A549 (cell line): ENCODE results near the gene DYSF. TPM values are rescaled to one million over a fixed set of nuclear protein-coding genes. Genes with fewer than 3 reads are reported as not detected.

ENCODE experiments used
- ATAC-seq, 2 experiments: fragments of 200-7000 bp in 1 of 2; fragments of >200 bp in 1 of 2; cut with Nextera tagmentation in 1 of 2; cut with Tn5 transposase in 1 of 2; 3 replicates each; pipeline versions ENCODE4 v1.8.0 to v1.9.1; 2018 to 2020; ENCODE audit warnings: mild to moderate bottlenecking in 1 of 2, moderate library complexity in 1 of 2
- CTCF ChIA-PET: fragments of 300-600 bp; sonication (Branson Sonifier 250); formaldehyde crosslinking; extraction: SDS; loops from one replicate; lab custom pipeline; 2021; ENCODE audit warnings: antibody characterized with exemption, inconsistent platforms; lab: Yijun Ruan, JAX
- POLR2A ChIA-PET: fragments of 350-600 bp; formaldehyde crosslinking; extraction: SDS; loops from one replicate; lab custom pipeline; 2021; ENCODE audit warnings: antibody characterized with exemption, inconsistent platforms; lab: Yijun Ruan, JAX
- DNase-seq, 2 experiments: peaks; one replicate each; pipeline versions ENCODE4 v3.0.0 to v3.0.0-alpha.2; 2011 to 2016; ENCODE audit warnings: low read depth in 1 of 2, low spot score in 1 of 2
- FAIRE-seq: peaks from 2 replicates; lab custom pipeline; 2011; peaks lifted over from hg19 to GRCh38; lab: Jason Lieb, UNC
- H3K27ac ChIP-seq, 2 experiments: fragments of >200 bp; sonication (Bioruptor Twin); formaldehyde crosslinking; 3 replicates each; pipeline ENCODE4 v1.5.1; 2016 to 2017
- H3K4me1 ChIP-seq: fragments of >200 bp; sonication (Bioruptor Twin); formaldehyde crosslinking; 3 replicates; pipeline ENCODE4 v1.6.1; 2016
- H3K4me2 ChIP-seq: fragments of >200 bp; sonication (Bioruptor Twin); formaldehyde crosslinking; 3 replicates; pipeline ENCODE4 v1.6.1; 2016
- H3K4me3 ChIP-seq: fragments of >200 bp; sonication (Bioruptor Twin); formaldehyde crosslinking; 3 replicates; pipeline ENCODE4 v1.5.1; 2016
- H3K9me3 ChIP-seq: fragments of >200 bp; sonication (Bioruptor Twin); formaldehyde crosslinking; 3 replicates; pipeline ENCODE4 v1.6.1; 2016
- BHLHE40 ChIP-seq: IDR thresholded peaks from 2 replicates; pipeline ENCODE4 v1.6.1; 2012; ENCODE audit warnings: low read depth, low read length, inconsistent platforms
- CEBPB ChIP-seq, 2 experiments: fragments of >200 bp in 1 of 2; sonication (Bioruptor Twin) in 1 of 2; formaldehyde crosslinking in 1 of 2; IDR thresholded peaks; 2 replicates each; pipeline ENCODE4 v1.6.1; 2012 to 2016
- CHD2 ChIP-seq: fragments of 150-350 bp; IDR thresholded peaks from 2 replicates; pipeline ENCODE4 v1.6.1; 2014; ENCODE audit warnings: low read length; ENCODE audit not compliant: partially characterized antibody
- CHD4 ChIP-seq: fragments of 200-600 bp; sonication (generic); IDR thresholded peaks from 2 replicates; pipeline ENCODE4 v1.6.1; 2016; ENCODE audit warnings: antibody characterized with exemption, mild to moderate bottlenecking, borderline replicate concordance
- CTCF ChIP-seq: fragments of >200 bp; sonication (Bioruptor Twin); formaldehyde crosslinking; IDR thresholded peaks from 3 replicates; pipeline ENCODE4 v1.5.1; 2016
- EHMT2 ChIP-seq: fragments of 200-600 bp; sonication (generic); IDR thresholded peaks from 2 replicates; pipeline ENCODE4 v1.6.1; 2016; ENCODE audit warnings: antibody characterized with exemption, low read depth, mild to moderate bottlenecking, moderate library complexity
- ESRRA ChIP-seq: fragments of 150-350 bp; IDR thresholded peaks from 2 replicates; pipeline ENCODE4 v1.6.1; 2014; ENCODE audit warnings: mild to moderate bottlenecking, low read length, borderline replicate concordance
- FOSL2 ChIP-seq, 2 experiments: fragments of 450-650 bp in 1 of 2; fragments of >200 bp in 1 of 2; sonication (Bioruptor Twin) in 1 of 2; formaldehyde crosslinking; IDR thresholded peaks; 2 replicates each; pipeline versions ENCODE4 v1.5.0 to v1.6.1; 2016 to 2020; ENCODE audit warnings: mild to moderate bottlenecking in 1 of 2, moderate library complexity in 1 of 2
- HDAC2 ChIP-seq: fragments of 200-600 bp; sonication (generic); IDR thresholded peaks from 2 replicates; pipeline ENCODE4 v1.6.1; 2016
- HEYL ChIP-seq: fragments of 250-450 bp; sonication (Bioruptor Pico); IDR thresholded peaks from 2 replicates; pipeline ENCODE4 v1.8.0; 2021; ENCODE audit warnings: mild to moderate bottlenecking, moderate library complexity
- HOXA7 ChIP-seq: fragments of 250-450 bp; sonication (Bioruptor Pico); IDR thresholded peaks from 2 replicates; pipeline ENCODE4 v1.5.0; 2020; ENCODE audit warnings: mild to moderate bottlenecking, moderate library complexity
- HOXB13 ChIP-seq: fragments of 250-450 bp; sonication (Bioruptor Pico); IDR thresholded peaks from 2 replicates; pipeline ENCODE4 v1.5.0; 2020; ENCODE audit warnings: low read depth, mild to moderate bottlenecking, moderate library complexity
- HOXB5 ChIP-seq: fragments of 250-450 bp; sonication (Bioruptor Pico); IDR thresholded peaks from 2 replicates; pipeline ENCODE4 v1.5.0; 2020; ENCODE audit warnings: mild to moderate bottlenecking, moderate library complexity
- JUNB ChIP-seq: fragments of >200 bp; sonication (Bioruptor Twin); formaldehyde crosslinking; IDR thresholded peaks from 2 replicates; pipeline ENCODE4 v1.6.1; 2016
- KDM5A ChIP-seq: fragments of 200-600 bp; sonication (generic); IDR thresholded peaks from 2 replicates; pipeline ENCODE4 v1.6.1; 2016; ENCODE audit warnings: antibody characterized with exemption, mild to moderate bottlenecking
- MAX ChIP-seq: IDR thresholded peaks from 2 replicates; pipeline ENCODE4 v1.6.1; 2012
- NR3C1 ChIP-seq: fragments of >200 bp; sonication (Bioruptor Twin); formaldehyde crosslinking; IDR thresholded peaks from 3 replicates; pipeline ENCODE4 v1.6.1; 2017
- PBX3 ChIP-seq: IDR thresholded peaks from 2 replicates; pipeline ENCODE4 v1.6.1; 2012
- PHF8 ChIP-seq: fragments of 200-600 bp; sonication (generic); IDR thresholded peaks from 2 replicates; pipeline ENCODE4 v1.6.1; 2016; ENCODE audit warnings: low read depth, mild to moderate bottlenecking, antibody characterized with exemption, moderate library complexity, borderline replicate concordance
- POLR2A ChIP-seq: IDR thresholded peaks from 2 replicates; pipeline ENCODE4 v1.6.1; 2012; ENCODE audit warnings: mild to moderate bottlenecking, low read length
- RARB ChIP-seq: fragments of 250-450 bp; sonication (Bioruptor Pico); IDR thresholded peaks from 2 replicates; pipeline ENCODE4 v1.8.0; 2021; ENCODE audit warnings: mild to moderate bottlenecking, moderate library complexity
- RNF2 ChIP-seq: fragments of 200-600 bp; sonication (generic); IDR thresholded peaks from 2 replicates; pipeline ENCODE4 v1.6.1; 2016; ENCODE audit warnings: low read depth, mild to moderate bottlenecking, antibody characterized with exemption, moderate library complexity, borderline replicate concordance
- TP53 ChIP-seq: fragments of 250-450 bp; sonication (Bioruptor Pico); IDR thresholded peaks from 2 replicates; pipeline ENCODE4 v1.5.0; 2021; ENCODE audit warnings: mild to moderate bottlenecking, moderate library complexity
- USF2 ChIP-seq: fragments of 450-650 bp; IDR thresholded peaks from 2 replicates; pipeline ENCODE4 v1.6.1; 2014; ENCODE audit warnings: antibody characterized with exemption
- ZC3H11A ChIP-seq: fragments of 450-650 bp; IDR thresholded peaks from 2 replicates; pipeline ENCODE4 v1.6.1; 2014; ENCODE audit warnings: antibody characterized with exemption, mild to moderate bottlenecking
- ZNF302 ChIP-seq: fragments of 250-450 bp; sonication (Bioruptor Pico); IDR thresholded peaks from 2 replicates; pipeline ENCODE4 v1.9.0; 2021; ENCODE audit warnings: inconsistent platforms, mild to moderate bottlenecking, moderate library complexity
- WGBS: methylation state at CpG from one replicate; pipeline ENCODE4 v1.1.6; 2017; ENCODE audit errors: missing lambda C conversion rate; 5-methylcytosine and 5-hydroxymethylcytosine counted together
- polyA minus RNA-seq: library from RNA; depleted of rRNA, polyadenylated mRNA; stranded (reverse); fragments of >200 nt; gene quantifications from 2 replicates; pipeline ENCODE4 v1.2.3, GENCODE V29; 2011; rRNA and poly(A)+ RNA removed
- polyA plus RNA-seq, 4 experiments: library from polyadenylated mRNA; depleted of rRNA in 3 of 4; stranded (reverse); fragments of >200 nt; fragmentation: RNase III in 1 of 4; extraction: RNeasy Plus Mini Kit Qiagen cat#74134 plus additional on column Dnase treatment in 1 of 4; gene quantifications; 2 replicates in 3 of 4; 3 replicates in 1 of 4; pipeline ENCODE4 v1.2.3, GENCODE V29; 2011 to 2017

Gene DYSF
- polyA plus RNA-seq (2011; rRNA removed): 0.36 and 0.38 TPM in 2 replicates
- 0.20 and 0.25 TPM in 2 replicates for polyA plus RNA-seq (2012; cell fraction: cytosol; rRNA removed)
- 0.76 and 1.2 TPM in 2 replicates for polyA plus RNA-seq (2012; cell fraction: nucleus; rRNA removed)
- 0.68 to 1.0 TPM (median 0.98 TPM) in 3 replicates for polyA plus RNA-seq (2017; fragmentation: RNase III; extraction: RNeasy Plus Mini Kit Qiagen cat#74134 plus additional on column Dnase treatment)
- polyA minus RNA-seq: 1.2 and 2.6 TPM in 2 replicates

GRCh38 chr2:71453404-71454220, at the start of gene DYSF:
Gene DYSF, plus strand, starts transcription at chr2:71453561.
- no peak for DNase-seq
- ChIA-PET POLR2A (no interaction called here), CTCF (interaction anchor here (0.6 to 5.7 kb wide), 4 partner anchors 14 to 69 kb away, joined by 4 to 28 read pairs (median 15); no protein-coding TSS in a partner anchor)
- Histone ChIP-seq H3K4me3 (no peak within 1 kb of the TSS), H3K4me2 (0 out of 3 replicates have a peak within 1 kb of the TSS, but pooled peaks have one; percentile 8), H3K4me1 (peaks cover 29% of the 10 kb centered on the region), H3K27ac (peak within 1 kb of the TSS in 1 of 2 experiments; percentile 45; a peak in 1 of 6 replicates), H3K9me3 (no peaks in the 10 kb centered on the region)
- no peak for ATAC-seq
- WGBS: 81% methylated on average over 65 of the region's 66 CpGs
- TF ChIP-seq EHMT2 (no peak), CEBPB (IDR thresholded peaks at IDR 0.05) (no peak), HOXB13 (CRISPR knock-in tag) (no peak)
- no peak for FAIRE-seq

- ATAC-seq: no peak
- POLR2A ChIA-PET: no interaction called here
- TF ChIP-seq BHLHE40 (no peak), HOXA7 (no peak), ZNF302 (CRISPR knock-in tag) (no peak), KDM5A (no peak), RARB (CRISPR knock-in tag) (no peak), USF2 (no peak), CHD4 (no peak), MAX (no peak), ESRRA (no peak), JUNB (no peak), HEYL (CRISPR knock-in tag) (no peak)
- H3K4me1 ChIP-seq: no peaks in the 10 kb centered on the region
- FAIRE-seq: no peak
- no peak overlapping the region for H3K4me2 ChIP-seq
- CTCF ChIA-PET: interaction anchor here (1.1 kb wide), 1 partner anchor 101 kb away, joined by 3 read pairs; no protein-coding TSS in a partner anchor
- no peak for DNase-seq
- H3K27ac ChIP-seq: no peak overlapping the region
- H3K4me3 ChIP-seq: no peak overlapping the region
- WGBS: 76% methylated on average over 3 of the region's 3 CpGs
- H3K9me3 ChIP-seq: no peaks in the 10 kb centered on the region
These were observed 43.8 kb upstream of the DYSF start for GRCh38 chr2:71409611-71410010.

GRCh38 chr2:71410696-71411095, 42.7 kb upstream of the DYSF start:
- CTCF ChIA-PET: no interaction called here
- no peaks in the 10 kb centered on the region for H3K4me1 ChIP-seq
- no peak overlapping the region for H3K27ac ChIP-seq
- no peak overlapping the region for H3K4me3 ChIP-seq
- no peaks in the 10 kb centered on the region for H3K9me3 ChIP-seq
- FAIRE-seq (no peak), DNase-seq (no peak), ATAC-seq (no peak)
- TF ChIP-seq FOSL2 (IDR thresholded peaks at IDR 0.05) (no peak), FOSL2 (CRISPR knock-in tag; IDR thresholded peaks at IDR 0.05) (no peak), NR3C1 (no peak), CHD2 (no peak), PBX3 (no peak), HDAC2 (no peak), USF2 (no peak), ZC3H11A (no peak), CEBPB (IDR thresholded peaks at IDR 0.05) (no peak), CTCF (no peak), HOXB5 (CRISPR knock-in tag) (no peak), PHF8 (no peak), RNF2 (no peak), EHMT2 (no peak), POLR2A (no peak), TP53 (CRISPR knock-in tag) (no peak)
- 79% methylated on average over 4 of the region's 4 CpGs for WGBS
- no peak overlapping the region for H3K4me2 ChIP-seq
- POLR2A ChIA-PET: no interaction called here
